Measurements from ENCODE around the gene ACYP1.

DNA sequence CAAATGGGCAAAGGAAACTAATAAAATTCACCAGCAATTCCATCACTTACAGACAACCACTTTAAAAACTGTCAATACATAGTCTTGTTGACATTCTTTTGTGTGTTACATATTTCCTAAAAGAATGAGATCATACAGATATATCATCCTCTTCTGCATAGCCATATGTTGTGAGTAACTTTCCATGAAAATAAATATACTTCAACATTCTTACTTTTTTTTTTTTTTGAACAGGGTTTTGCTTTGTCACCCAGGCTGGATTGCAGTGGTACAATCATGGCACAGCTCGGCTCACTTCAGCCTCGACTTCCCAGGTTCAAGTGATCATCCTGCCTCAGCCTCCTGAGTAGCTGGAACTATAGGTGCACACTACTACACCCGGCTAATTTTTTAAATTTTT, 26.5 kb upstream of the ACYP1 start:
- TF ChIP-seq, protein P1, sequence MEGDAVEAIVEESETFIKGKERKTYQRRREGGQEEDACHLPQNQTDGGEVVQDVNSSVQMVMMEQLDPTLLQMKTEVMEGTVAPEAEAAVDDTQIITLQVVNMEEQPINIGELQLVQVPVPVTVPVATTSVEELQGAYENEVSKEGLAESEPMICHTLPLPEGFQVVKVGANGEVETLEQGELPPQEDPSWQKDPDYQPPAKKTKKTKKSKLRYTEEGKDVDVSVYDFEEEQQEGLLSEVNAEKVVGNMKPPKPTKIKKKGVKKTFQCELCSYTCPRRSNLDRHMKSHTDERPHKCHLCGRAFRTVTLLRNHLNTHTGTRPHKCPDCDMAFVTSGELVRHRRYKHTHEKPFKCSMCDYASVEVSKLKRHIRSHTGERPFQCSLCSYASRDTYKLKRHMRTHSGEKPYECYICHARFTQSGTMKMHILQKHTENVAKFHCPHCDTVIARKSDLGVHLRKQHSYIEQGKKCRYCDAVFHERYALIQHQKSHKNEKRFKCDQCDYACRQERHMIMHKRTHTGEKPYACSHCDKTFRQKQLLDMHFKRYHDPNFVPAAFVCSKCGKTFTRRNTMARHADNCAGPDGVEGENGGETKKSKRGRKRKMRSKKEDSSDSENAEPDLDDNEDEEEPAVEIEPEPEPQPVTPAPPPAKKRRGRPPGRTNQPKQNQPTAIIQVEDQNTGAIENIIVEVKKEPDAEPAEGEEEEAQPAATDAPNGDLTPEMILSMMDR (conservative IDR thresholded peaks at IDR 0.05; ENCODE audit: low read depth, low read length): no peak
- TF ChIP-seq EZH2 (IDR thresholded peaks at IDR 0.05; ENCODE audit: low read length, unreplicated experiment): no peak
- no peak for TF ChIP-seq EZH2phosphoT487 (IDR thresholded peaks at IDR 0.05; ENCODE audit: borderline replicate concordance, low read length)
